HepG2 (cell line): ENCODE measurements around the gene TMEM86B. TPM values are rescaled to one million over a fixed set of nuclear protein-coding genes. Genes with fewer than 3 reads are reported as not detected.

ENCODE experiments used
- ATAC-seq: fragments of 200-7000 bp; cut with Tn5 transposase; 3 replicates; pipeline ENCODE4 v1.9.1; 2020; ENCODE audit warnings: mild to moderate bottlenecking, moderate library complexity
- BruUV-seq: library from RNA; stranded (reverse); fragments of 400-500 nt; replicated peaks from 2 replicates; lab custom pipeline; 2021; lab: Mats Ljungman, UMichigan
- CTCF ChIA-PET: fragments of 300-600 bp; formaldehyde crosslinking; extraction: SDS; loops from one replicate; lab custom pipeline; 2021; ENCODE audit warnings: low total read pairs, inconsistent platforms, low intra/inter-chr PET ratio; lab: Yijun Ruan, JAX
- POLR2A ChIA-PET: fragments of 350-600 bp; sonication (Branson Sonifier 250); formaldehyde crosslinking; loops from one replicate; lab custom pipeline; 2020; ENCODE audit warnings: antibody characterized with exemption, inconsistent platforms; lab: Yijun Ruan, JAX
- DNase-seq: peaks from one replicate; pipeline ENCODE4 v3.0.0-alpha.2; 2015; ENCODE audit warnings: low spot score
- FAIRE-seq: peaks from 3 replicates; lab custom pipeline; 2011; peaks lifted over from hg19 to GRCh38; lab: Jason Lieb, UNC
- H2AFZ ChIP-seq: one replicate; pipeline ENCODE4 v1.6.1; 2011; ENCODE audit warnings: low read length, inconsistent platforms
- H3K27ac ChIP-seq: fragments of 300-600 bp; 3 replicates; pipeline ENCODE4 v1.8.0; 2011; ENCODE audit warnings: mixed run types, mild to moderate bottlenecking, mixed read lengths, low read length, inconsistent platforms; ENCODE audit not compliant: insufficient read depth; ENCODE audit errors: extremely low read length
- H3K27me3 ChIP-seq, 2 experiments: fragments of 200-600 bp in 1 of 2; 2 replicates in 1 of 2; 3 replicates in 1 of 2; pipeline versions ENCODE4 v1.6.0 to v1.8.0; 2011; ENCODE audit warnings: low read length in 2 of 2, mild to moderate bottlenecking in 2 of 2, moderate library complexity in 2 of 2, inconsistent platforms in 1 of 2; ENCODE audit not compliant: insufficient read depth in 2 of 2, control insufficient read depth in 1 of 2
- H3K36me3 ChIP-seq, 2 experiments: fragments of 200-600 bp in 1 of 2; replicated peaks in 1 of 2; 2 replicates in 1 of 2; 3 replicates in 1 of 2; pipeline versions ENCODE4 v1.5.1 to v1.8.0; 2011; ENCODE audit warnings: low read length in 2 of 2, inconsistent platforms in 1 of 2; ENCODE audit not compliant: insufficient read depth in 2 of 2, control insufficient read depth in 1 of 2
- H3K4me1 ChIP-seq: 2 replicates; pipeline ENCODE4 v1.5.1; 2012; ENCODE audit warnings: low read length, inconsistent platforms; ENCODE audit not compliant: insufficient read depth
- H3K4me2 ChIP-seq: 2 replicates; pipeline ENCODE4 v1.6.0; 2011; ENCODE audit warnings: low read depth, low read length, inconsistent platforms
- H3K4me3 ChIP-seq, 3 experiments: fragments of 200-600 bp in 1 of 3; sonication (generic), shearing (Covaris generic) in 1 of 3; replicated peaks in 1 of 3; 2 replicates each; pipeline ENCODE4 v1.5.1; 2011 to 2016; ENCODE audit warnings: low read length in 3 of 3, inconsistent platforms in 2 of 3, low read depth in 2 of 3, mild to moderate bottlenecking in 2 of 3, control low read depth in 1 of 3, mixed read lengths in 1 of 3; ENCODE audit not compliant: insufficient read depth in 1 of 3
- H3K79me2 ChIP-seq: one replicate; pipeline ENCODE4 v1.6.1; 2011; ENCODE audit warnings: low read length, inconsistent platforms; ENCODE audit not compliant: insufficient read depth
- H3K9ac ChIP-seq: 2 replicates; pipeline ENCODE4 v1.6.0; 2011; ENCODE audit warnings: mild to moderate bottlenecking, low read depth, low read length, inconsistent platforms; ENCODE audit not compliant: insufficient read depth
- H3K9me3 ChIP-seq: 2 replicates; pipeline ENCODE4 v1.5.1; 2012; ENCODE audit warnings: mild to moderate bottlenecking, low read length
- H4K20me1 ChIP-seq: 2 replicates; pipeline ENCODE4 v1.6.0; 2011; ENCODE audit warnings: inconsistent platforms, mild to moderate bottlenecking, low read length, moderate library complexity; ENCODE audit not compliant: insufficient read depth
- BRCA1 ChIP-seq: sonication (generic); formaldehyde crosslinking; IDR thresholded peaks from 2 replicates; pipeline ENCODE4 v1.4.0; 2020; ENCODE audit warnings: missing genetic modification reagents
- E2F2 ChIP-seq: sonication (generic); formaldehyde crosslinking; IDR thresholded peaks from 2 replicates; pipeline ENCODE4 v1.4.0; 2020; ENCODE audit warnings: missing genetic modification reagents, borderline replicate concordance
- EEA1 ChIP-seq: sonication (generic); formaldehyde crosslinking; IDR thresholded peaks from 2 replicates; pipeline ENCODE4 v1.5.1; 2020; ENCODE audit warnings: mild to moderate bottlenecking, missing genetic modification reagents, borderline replicate concordance
- MXI1 ChIP-seq: IDR thresholded peaks from 3 replicates; pipeline ENCODE4 v1.6.1; 2012; ENCODE audit warnings: low read depth, low read length, inconsistent platforms, borderline replicate concordance
- PRPF4 ChIP-seq: fragments of 200-400 bp; formaldehyde crosslinking; IDR thresholded peaks from 2 replicates; pipeline ENCODE4 v1.6.1; 2016; ENCODE audit warnings: low read length, low read depth; ENCODE audit not compliant: poor library complexity, severe bottlenecking
- ZNF18 ChIP-seq: sonication (generic); formaldehyde crosslinking; IDR thresholded peaks from 2 replicates; pipeline ENCODE4 v1.8.0; 2022; ENCODE audit warnings: mild to moderate bottlenecking, missing genetic modification reagents; ENCODE audit not compliant: insufficient replicate concordance
- ZNF558 ChIP-seq: sonication (generic); formaldehyde crosslinking; IDR thresholded peaks from 2 replicates; pipeline ENCODE4 v1.9.0; 2022; ENCODE audit warnings: mild to moderate bottlenecking, missing genetic modification reagents, borderline replicate concordance
- ZSCAN25 ChIP-seq: sonication (generic); formaldehyde crosslinking; IDR thresholded peaks from 2 replicates; pipeline ENCODE4 v1.8.0; 2022; ENCODE audit warnings: mild to moderate bottlenecking, missing genetic modification reagents
- WGBS: methylation state at CpG from one replicate; pipeline ENCODE4 v1.1.6; 2017; ENCODE audit warnings: low lambda C conversion rate; 5-methylcytosine and 5-hydroxymethylcytosine counted together
- in situ Hi-C: cut with HindIII; loops from 2 replicates; pipeline ENCODE4 v1.10.0; 2017; ENCODE audit warnings: low pct_unique_long_range_greater_than_20kb; ENCODE audit not compliant: extremely low pct_ligation_motif_present
- intact Hi-C: fragments of 100-400 bp; cut with micrococcal nuclease; formaldehyde crosslinking; loops from one replicate; pipeline ENCODE4 v1.10.0; 2022; ENCODE audit not compliant: unreplicated experiment
- polyA plus RNA-seq, 8 experiments: library from polyadenylated mRNA; depleted of rRNA in 3 of 8; stranded (reverse) in 7 of 8; unstranded in 1 of 8; fragments of >200 nt; fragmentation: Illumina TruSeq in 4 of 8; extraction: Trizol in 4 of 8; gene quantifications; 2 replicates each; pipeline versions ENCODE4 v1.2.1 to v1.2.3, GENCODE V29; 2011 to 2016; ENCODE audit warnings: low read depth in 4 of 8, missing spikeins in 1 of 8, mixed read lengths in 1 of 8; ENCODE audit not compliant: insufficient read depth in 1 of 8
- total RNA-seq, 5 experiments: library from RNA; depleted of rRNA; stranded (reverse); fragments of >200 nt; fragmentation: Illumina TruSeq; extraction: Trizol; gene quantifications; 2 replicates each; pipeline ENCODE4 v1.2.3, GENCODE V29; 2016; ENCODE audit warnings: low read depth in 1 of 5

Gene TMEM86B
- total and polyA plus RNA-seq, 2 of the 13 experiments (the other 11 are each of a cell fraction or from before 2014, with no cell fraction given) = 7.7 to 9.6 TPM

GRCh38 chr19:55276720-55277430, 48.3 kb upstream of the TMEM86B start:
- Histone ChIP-seq H3K9me3 (no peaks in the 10 kb centered on the region), H3K4me2 (no peak overlapping the region), H3K4me1 (peaks cover 24% of the 10 kb centered on the region), H4K20me1 (no peaks in the 10 kb centered on the region), H3K79me2 (peaks cover 6% of the 10 kb centered on the region), H3K4me3 (no peak overlapping the region), H3K27ac (no peak overlapping the region), H3K9ac (no peak overlapping the region), H3K27me3 (no peaks in the 10 kb centered on the region; a peak in 1 of 5 replicates), H3K36me3 (peaks cover 10 to 36% of the 10 kb centered on the region in 2 experiments; a peak in 4 of 5 replicates), H2AFZ (no peak overlapping the region)
- in situ Hi-C loops (no loop called here), intact Hi-C loops (no loop called here)
- ChIA-PET POLR2A (interaction anchor here (0.8 to 1.9 kb wide), 2 partner anchors 18 to 64 kb away, joined by 3 to 5 read pairs; partner anchors contain the start of gene PPP6R1), CTCF (no interaction called here)
- BruUV-seq = no TSS peak
- 98% methylated on average over 10 of the region's 15 CpGs for WGBS
- TF ChIP-seq MXI1 (no peak), ZNF558 (CRISPR knock-in tag) (no peak), ZNF18 (CRISPR knock-in tag) (no peak), PRPF4 (no peak), E2F2 (CRISPR knock-in tag) (no peak), BRCA1 (CRISPR knock-in tag) (no peak), EEA1 (CRISPR knock-in tag) (no peak), ZSCAN25 (CRISPR knock-in tag) (no peak)
- FAIRE-seq (no peak), DNase-seq (no peak), ATAC-seq (no peak)
